CD4-positive, alpha-beta memory T cell (primary cell): ENCODE data around the gene PTPRM. TPM values are rescaled to one million over a fixed set of nuclear protein-coding genes. Genes with fewer than 3 reads are reported as not detected.

ENCODE experiments used
- CTCF ChIA-PET: fragments of 350-600 bp; sonication (Branson Sonifier 250); formaldehyde crosslinking; loops from one replicate; lab custom pipeline; 2021; ENCODE audit warnings: inconsistent platforms; ENCODE audit not compliant: partially characterized antibody; lab: Charles Lee
- POLR2A ChIA-PET: fragments of 350-600 bp; sonication (Branson Sonifier 250); formaldehyde crosslinking; loops from one replicate; lab custom pipeline; 2021; ENCODE audit not compliant: partially characterized antibody; lab: Charles Lee
- DNase-seq, 5 donors: peaks; one replicate each; pipeline versions ENCODE4 v3.0.0 to v3.0.0-alpha.2; 2020 to 2022; ENCODE audit warnings: mixed read lengths in 1 of 5
- H3K27ac ChIP-seq: one replicate; pipeline ENCODE4 v1.7.0; 2013; ENCODE audit warnings: low read depth, low read length
- H3K27me3 ChIP-seq: 2 replicates; pipeline ENCODE4 v1.7.0; 2013; ENCODE audit warnings: mild to moderate bottlenecking, low read length, moderate library complexity; ENCODE audit not compliant: insufficient read depth
- H3K36me3 ChIP-seq: 2 replicates; pipeline ENCODE4 v1.7.0; 2013; ENCODE audit warnings: mild to moderate bottlenecking, low read length, moderate library complexity; ENCODE audit not compliant: insufficient read depth
- H3K4me1 ChIP-seq: 2 replicates; pipeline ENCODE4 v1.7.0; 2013; ENCODE audit warnings: mild to moderate bottlenecking, low read length, moderate library complexity; ENCODE audit not compliant: insufficient read depth
- H3K4me3 ChIP-seq, 2 donors: one replicate each; pipeline ENCODE4 v1.7.0; 2013; ENCODE audit warnings: low read length in 2 of 2, mild to moderate bottlenecking in 1 of 2
- H3K9me3 ChIP-seq, 2 donors: one replicate each; pipeline ENCODE4 v1.7.0; 2013; ENCODE audit warnings: low read length in 2 of 2, control low read depth in 1 of 2; ENCODE audit not compliant: control insufficient read depth in 1 of 2
- H3K27ac Mint-ChIP-seq, 7 donors: one replicate each; pipeline ENCODE4 v1.8.0; 2020 to 2021; ENCODE audit warnings: mixed read lengths in 7 of 7, mild to moderate bottlenecking in 6 of 7, inconsistent platforms in 3 of 7, moderate library complexity in 3 of 7
- H3K27me3 Mint-ChIP-seq, 2 donors: one replicate each; pipeline ENCODE4 v1.8.0; 2020 to 2021; ENCODE audit warnings: mixed read lengths in 2 of 2
- H3K36me3 Mint-ChIP-seq, 2 donors: one replicate each; pipeline ENCODE4 v1.8.0; 2020 to 2021; ENCODE audit warnings: mixed read lengths in 2 of 2, inconsistent platforms in 1 of 2, mild to moderate bottlenecking in 1 of 2
- H3K4me1 Mint-ChIP-seq, 4 donors: one replicate each; pipeline ENCODE4 v1.8.0; 2020 to 2021; ENCODE audit warnings: mixed read lengths in 4 of 4, mild to moderate bottlenecking in 1 of 4
- H3K4me3 Mint-ChIP-seq, 8 donors: one replicate each; pipeline ENCODE4 v1.8.0; 2020 to 2021; ENCODE audit warnings: mixed read lengths in 8 of 8, mild to moderate bottlenecking in 7 of 8, moderate library complexity in 6 of 8, inconsistent platforms in 3 of 8
- H3K9me3 Mint-ChIP-seq, 8 donors: one replicate each; pipeline ENCODE4 v1.8.0; 2020 to 2021; ENCODE audit warnings: mixed read lengths in 8 of 8, mild to moderate bottlenecking in 5 of 8, inconsistent platforms in 3 of 8, moderate library complexity in 1 of 8
- intact Hi-C: fragments of 100-400 bp; cut with micrococcal nuclease; formaldehyde crosslinking; loops from one replicate; pipeline ENCODE4 v1.15.1; 2023
- polyA plus RNA-seq, 2 donors: library from polyadenylated mRNA; unstranded; fragments of 300-500 nt; fragmentation: Illumina TruSeq; gene quantifications; one replicate each; pipeline ENCODE4 v1.2.3, GENCODE V29; 2021
- total RNA-seq, 2 experiments: library from RNA; stranded (reverse); gene quantifications; one replicate each; pipeline ENCODE4 v1.2.3, GENCODE V29; 2021

The PTPRM gene
- total and polyA plus RNA-seq, 4 experiments from 2014 or later: 6.7 to 20.1 (median 12.9) TPM

- Mint-ChIP-seq H3K9me3 (no peaks in the 10 kb centered on the region), H3K4me1 (no peaks in the 10 kb centered on the region), H3K36me3 (peaks cover 5 to 6% of the 10 kb centered on the region in 2 donors), H3K4me3 (no peak overlapping the region), H3K27me3 (no peaks in the 10 kb centered on the region), H3K27ac (no peak overlapping the region)
- ChIA-PET POLR2A (no interaction called here), CTCF (interaction anchor here (1.0 kb wide), 1 partner anchor 9 kb away, joined by 4 read pairs; no protein-coding TSS in a partner anchor)
- no peak for DNase-seq
- Histone ChIP-seq H3K4me1 (no peaks in the 10 kb centered on the region), H3K9me3 (no peaks in the 10 kb centered on the region), H3K27ac (no peak overlapping the region), H3K4me3 (no peak overlapping the region), H3K36me3 (no peaks in the 10 kb centered on the region), H3K27me3 (no peaks in the 10 kb centered on the region)
- intact Hi-C loops: no loop called here
Observed at GRCh38 chr18:8391068-8391467, 824.0 kb downstream of the PTPRM start.

DNA sequence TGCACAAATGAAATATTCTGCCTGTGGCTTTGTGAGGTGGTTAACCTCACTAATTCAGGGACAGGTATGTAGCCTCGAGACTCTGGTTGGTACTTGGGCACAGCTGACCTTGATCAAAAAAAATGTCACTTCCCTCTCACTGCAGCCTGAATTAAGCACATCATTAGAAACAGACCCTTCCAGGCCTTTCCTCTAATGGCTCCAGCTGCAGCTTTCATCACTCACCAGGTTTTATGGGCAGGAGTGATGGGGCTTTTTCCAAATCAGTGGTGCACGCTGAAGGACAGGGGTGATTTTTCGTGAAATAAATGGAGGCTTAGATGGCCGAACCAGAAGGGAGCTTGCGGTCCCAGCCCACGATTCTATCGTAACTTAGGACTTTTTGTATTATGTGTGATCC lies 829.1 kb downstream of the PTPRM start:
- H3K4me1 Mint-ChIP-seq: no peaks in the 10 kb centered on the region
- no peak overlapping the region for H3K4me3 ChIP-seq
- peaks cover 0 to 1% (median 0%) of the 10 kb centered on the region in 8 donors for H3K9me3 Mint-ChIP-seq
- H3K27me3 Mint-ChIP-seq: no peaks in the 10 kb centered on the region
- H3K9me3 ChIP-seq: no peaks in the 10 kb centered on the region
- peaks cover 3 to 7% of the 10 kb centered on the region in 2 donors for H3K36me3 Mint-ChIP-seq
- H3K27ac Mint-ChIP-seq: no peak overlapping the region
- H3K36me3 ChIP-seq: no peaks in the 10 kb centered on the region
- no peaks in the 10 kb centered on the region for H3K27me3 ChIP-seq
- H3K27ac ChIP-seq: no peak overlapping the region
- DNase-seq: no peak
- no peaks in the 10 kb centered on the region for H3K4me1 ChIP-seq
- ChIA-PET CTCF (no interaction called here), POLR2A (no interaction called here)
- no peak overlapping the region for H3K4me3 Mint-ChIP-seq
- intact Hi-C loops: no loop called here

DNA sequence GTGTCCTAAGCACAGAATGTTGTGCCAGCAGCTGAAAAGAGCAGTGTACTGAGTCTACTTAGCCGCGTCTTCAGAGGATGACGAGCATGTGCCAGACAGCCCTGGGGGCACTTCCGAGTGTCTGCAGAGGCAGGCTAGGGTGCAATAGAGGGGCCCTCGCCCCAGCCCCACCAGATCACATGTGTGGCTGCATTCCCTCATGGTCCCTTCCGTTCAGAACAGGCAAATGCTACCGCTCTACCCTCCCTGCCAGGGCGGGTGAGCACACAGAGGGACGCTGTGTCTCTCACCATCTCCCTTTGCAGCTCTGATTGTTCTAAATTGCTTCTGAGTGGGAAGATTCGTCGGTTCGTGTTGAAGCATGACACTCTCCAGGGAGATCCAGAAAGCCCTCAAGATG lies 829.9 kb downstream of the PTPRM start:
- DNase-seq: no peak
- Mint-ChIP-seq H3K9me3 (peaks cover 0 to 1% (median 0%) of the 10 kb centered on the region in 8 donors), H3K27me3 (no peaks in the 10 kb centered on the region), H3K4me3 (no peak overlapping the region), H3K4me1 (no peaks in the 10 kb centered on the region), H3K27ac (no peak overlapping the region), H3K36me3 (peaks cover 3 to 7% of the 10 kb centered on the region in 2 donors)
- H3K27ac ChIP-seq: no peak overlapping the region
- ChIA-PET CTCF (no interaction called here), POLR2A (no interaction called here)
- H3K27me3 ChIP-seq: no peaks in the 10 kb centered on the region
- H3K9me3 ChIP-seq: no peaks in the 10 kb centered on the region
- H3K4me1 ChIP-seq: no peaks in the 10 kb centered on the region
- H3K4me3 ChIP-seq: no peak overlapping the region
- intact Hi-C loops: no loop called here
- H3K36me3 ChIP-seq: no peaks in the 10 kb centered on the region

- ChIA-PET CTCF (no interaction called here), POLR2A (no interaction called here)
- Mint-ChIP-seq H3K4me1 (no peaks in the 10 kb centered on the region), H3K4me3 (no peak overlapping the region), H3K9me3 (peaks cover 0 to 2% (median under 1%) of the 10 kb centered on the region in 8 donors), H3K36me3 (peaks cover 4 to 7% of the 10 kb centered on the region in 2 donors), H3K27ac (no peak overlapping the region), H3K27me3 (no peaks in the 10 kb centered on the region)
- DNase-seq: no peak
- Histone ChIP-seq H3K27ac (no peak overlapping the region), H3K4me1 (no peaks in the 10 kb centered on the region), H3K9me3 (no peaks in the 10 kb centered on the region), H3K4me3 (no peak overlapping the region), H3K36me3 (no peaks in the 10 kb centered on the region), H3K27me3 (no peaks in the 10 kb centered on the region)
- intact Hi-C loops: no loop called here
Observed at GRCh38 chr18:8399138-8399537, 832.0 kb downstream of the PTPRM start.

- no peak overlapping the region for H3K27ac Mint-ChIP-seq
- no peaks in the 10 kb centered on the region for H3K27me3 ChIP-seq
- H3K4me1 ChIP-seq: no peaks in the 10 kb centered on the region
- ChIA-PET POLR2A (no interaction called here), CTCF (interaction anchor here (1.7 kb wide), 1 partner anchor 10 kb away, joined by 4 read pairs; no protein-coding TSS in a partner anchor)
- H3K4me1 Mint-ChIP-seq: no peaks in the 10 kb centered on the region
- H3K36me3 Mint-ChIP-seq: peaks cover 6 to 8% of the 10 kb centered on the region in 2 donors
- intact Hi-C loops: no loop called here
- H3K27ac ChIP-seq: no peak overlapping the region
- no peak overlapping the region for H3K4me3 ChIP-seq
- no peak for DNase-seq
- H3K27me3 Mint-ChIP-seq: no peaks in the 10 kb centered on the region
- H3K36me3 ChIP-seq: no peaks in the 10 kb centered on the region
- H3K9me3 ChIP-seq: no peaks in the 10 kb centered on the region
- H3K4me3 Mint-ChIP-seq: no peak overlapping the region
- H3K9me3 Mint-ChIP-seq: peaks cover 0 to 4% (median under 1%) of the 10 kb centered on the region in 8 donors
Observed at GRCh38 chr18:8400193-8400752, 833.2 kb downstream of the PTPRM start.

DNA sequence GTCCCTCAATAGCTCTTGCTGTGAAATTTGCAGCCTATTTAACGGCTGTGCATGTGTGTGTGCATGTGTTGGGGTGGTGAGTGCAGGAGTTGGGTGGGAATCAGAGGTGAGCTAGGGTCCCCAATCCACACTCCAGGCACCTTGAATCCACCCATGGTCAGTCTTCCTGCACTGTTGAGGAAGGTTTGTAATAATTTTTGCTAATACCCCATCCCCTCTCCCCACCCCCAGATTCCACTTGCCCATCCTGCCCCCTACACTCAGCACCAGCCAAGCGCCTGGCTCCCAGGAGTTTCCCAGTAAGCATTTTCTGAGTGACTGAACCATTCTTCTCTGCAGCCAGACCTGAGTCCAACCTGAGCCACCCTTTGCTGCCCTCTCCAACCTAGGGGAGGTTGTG lies 833.7 kb downstream of the PTPRM start:
- Histone ChIP-seq H3K4me1 (no peaks in the 10 kb centered on the region), H3K4me3 (no peak overlapping the region), H3K36me3 (no peaks in the 10 kb centered on the region), H3K27ac (no peak overlapping the region), H3K27me3 (no peaks in the 10 kb centered on the region), H3K9me3 (no peaks in the 10 kb centered on the region)
- Mint-ChIP-seq H3K9me3 (peaks cover 0 to 4% (median under 1%) of the 10 kb centered on the region in 8 donors), H3K27ac (no peak overlapping the region), H3K36me3 (peaks cover 8 to 9% of the 10 kb centered on the region in 2 donors), H3K4me3 (no peak overlapping the region), H3K27me3 (no peaks in the 10 kb centered on the region), H3K4me1 (no peaks in the 10 kb centered on the region)
- CTCF ChIA-PET: interaction anchor here (1.7 kb wide), 1 partner anchor 11 kb away, joined by 4 read pairs; no protein-coding TSS in a partner anchor
- no peak for DNase-seq
- intact Hi-C loops: no loop called here
- POLR2A ChIA-PET: no interaction called here

DNA sequence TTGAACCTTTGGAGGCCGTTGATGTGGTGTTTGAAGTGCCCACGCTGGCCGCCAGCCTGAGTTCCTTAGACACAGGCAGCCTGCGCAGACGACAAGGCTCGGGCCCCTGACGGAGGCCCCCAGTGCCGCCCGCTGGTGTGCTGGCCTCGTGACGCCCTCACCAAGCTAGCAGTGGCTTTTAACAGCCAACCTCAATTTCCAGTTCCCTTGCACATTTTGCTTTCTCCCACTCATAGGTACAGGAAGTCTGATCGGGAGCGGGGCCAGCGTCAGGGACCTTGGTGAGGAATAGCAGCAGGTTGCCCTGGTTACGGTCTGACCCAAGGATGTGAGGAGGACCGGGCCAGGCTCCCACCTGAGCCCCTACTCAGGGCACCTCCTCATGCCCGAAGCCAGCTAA lies 834.5 kb downstream of the PTPRM start:
- H3K4me3 Mint-ChIP-seq: no peak overlapping the region
- no peaks in the 10 kb centered on the region for H3K9me3 ChIP-seq
- H3K27me3 ChIP-seq: no peaks in the 10 kb centered on the region
- DNase-seq: no peak
- H3K36me3 Mint-ChIP-seq: peaks cover 7 to 15% of the 10 kb centered on the region in 2 donors
- H3K27ac ChIP-seq: no peak overlapping the region
- peaks cover 0 to 5% (median under 1%) of the 10 kb centered on the region in 8 donors for H3K9me3 Mint-ChIP-seq
- intact Hi-C loops: no loop called here
- no peaks in the 10 kb centered on the region for H3K27me3 Mint-ChIP-seq
- H3K4me1 Mint-ChIP-seq: no peaks in the 10 kb centered on the region
- no peak overlapping the region for H3K27ac Mint-ChIP-seq
- no peaks in the 10 kb centered on the region for H3K36me3 ChIP-seq
- POLR2A ChIA-PET: no interaction called here
- no peak overlapping the region for H3K4me3 ChIP-seq
- H3K4me1 ChIP-seq: no peaks in the 10 kb centered on the region
- CTCF ChIA-PET: no interaction called here
